ENCODE data around the gene HMCN2.
"Not testable (repeated sequence)": the region's sequence is repeated elsewhere in the genome, so short reads cannot be mapped to it uniquely, and the experiment has no call there.

Gene HMCN2

DNA sequence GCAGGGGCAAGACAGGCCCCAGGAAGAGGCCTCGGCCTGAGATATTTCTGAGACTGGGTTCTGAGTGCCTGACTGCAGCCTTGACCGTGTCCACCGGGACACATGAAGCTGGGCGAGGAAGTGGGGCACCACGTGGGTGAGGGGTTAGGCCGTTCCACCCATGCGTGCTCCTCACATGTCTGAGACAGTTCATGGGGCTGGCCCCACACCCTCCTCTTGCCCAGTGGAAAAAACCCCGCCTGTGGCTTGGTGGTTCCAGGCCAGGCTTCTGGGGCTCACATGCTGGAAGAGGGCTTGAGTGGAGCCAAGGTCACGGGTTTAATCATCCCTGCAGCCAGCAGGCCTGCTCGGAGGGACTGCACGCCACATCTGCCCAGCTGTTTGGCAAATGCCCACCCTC, 11.4 kb downstream of the HMCN2 start:
- no peak overlapping the region for H3K4me3 ChIP-seq (ENCODE audit: low read length)
- DNase-seq (ENCODE audit: low read depth), result no peak
- TF ChIP-seq, protein P1, sequence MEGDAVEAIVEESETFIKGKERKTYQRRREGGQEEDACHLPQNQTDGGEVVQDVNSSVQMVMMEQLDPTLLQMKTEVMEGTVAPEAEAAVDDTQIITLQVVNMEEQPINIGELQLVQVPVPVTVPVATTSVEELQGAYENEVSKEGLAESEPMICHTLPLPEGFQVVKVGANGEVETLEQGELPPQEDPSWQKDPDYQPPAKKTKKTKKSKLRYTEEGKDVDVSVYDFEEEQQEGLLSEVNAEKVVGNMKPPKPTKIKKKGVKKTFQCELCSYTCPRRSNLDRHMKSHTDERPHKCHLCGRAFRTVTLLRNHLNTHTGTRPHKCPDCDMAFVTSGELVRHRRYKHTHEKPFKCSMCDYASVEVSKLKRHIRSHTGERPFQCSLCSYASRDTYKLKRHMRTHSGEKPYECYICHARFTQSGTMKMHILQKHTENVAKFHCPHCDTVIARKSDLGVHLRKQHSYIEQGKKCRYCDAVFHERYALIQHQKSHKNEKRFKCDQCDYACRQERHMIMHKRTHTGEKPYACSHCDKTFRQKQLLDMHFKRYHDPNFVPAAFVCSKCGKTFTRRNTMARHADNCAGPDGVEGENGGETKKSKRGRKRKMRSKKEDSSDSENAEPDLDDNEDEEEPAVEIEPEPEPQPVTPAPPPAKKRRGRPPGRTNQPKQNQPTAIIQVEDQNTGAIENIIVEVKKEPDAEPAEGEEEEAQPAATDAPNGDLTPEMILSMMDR (conservative IDR thresholded peaks at IDR 0.05; ENCODE audit: low read depth, low read length), result no peak

GRCh38 chr9:130277525-130277924, 12.0 kb downstream of the HMCN2 start:
- H3K4me3 ChIP-seq (ENCODE audit: low read length); DNase-seq (ENCODE audit: low read depth): not testable (repeated sequence)

DNA sequence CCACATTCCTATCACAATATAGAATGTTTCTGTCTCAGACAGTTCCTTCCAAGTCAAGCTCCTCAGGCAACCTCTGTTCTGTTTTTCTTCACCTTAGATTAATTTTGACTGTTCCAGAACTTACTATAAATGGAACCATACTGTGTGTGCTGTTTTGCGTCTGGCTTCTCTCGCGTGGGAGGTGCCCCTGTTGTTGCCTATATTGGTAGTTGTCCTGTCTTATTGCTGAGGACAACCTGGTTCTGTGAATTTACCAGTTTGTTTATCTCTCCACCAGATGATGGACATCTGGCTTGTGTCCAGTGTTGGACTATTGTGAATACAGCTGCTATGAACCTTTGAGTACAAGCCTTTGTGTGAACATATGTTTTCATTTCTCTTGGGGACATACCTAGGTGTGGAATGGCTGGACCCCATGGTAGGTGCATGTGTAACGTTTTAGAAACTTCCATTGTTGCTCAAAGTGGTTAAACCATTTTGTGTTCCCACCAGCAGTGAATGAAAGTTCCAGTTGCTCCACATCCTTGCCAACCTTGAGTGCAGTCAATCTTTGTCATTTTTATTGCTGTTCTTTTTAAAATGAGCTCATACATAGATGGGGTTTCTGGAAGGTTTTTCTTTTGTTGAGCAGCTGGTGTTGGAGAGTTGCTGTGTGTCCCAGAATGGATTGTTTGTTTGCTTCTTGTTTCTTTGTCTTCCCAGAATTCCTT, 18.1 kb downstream of the HMCN2 start:
- no peak for DNase-seq (ENCODE audit: low read depth)

DNA sequence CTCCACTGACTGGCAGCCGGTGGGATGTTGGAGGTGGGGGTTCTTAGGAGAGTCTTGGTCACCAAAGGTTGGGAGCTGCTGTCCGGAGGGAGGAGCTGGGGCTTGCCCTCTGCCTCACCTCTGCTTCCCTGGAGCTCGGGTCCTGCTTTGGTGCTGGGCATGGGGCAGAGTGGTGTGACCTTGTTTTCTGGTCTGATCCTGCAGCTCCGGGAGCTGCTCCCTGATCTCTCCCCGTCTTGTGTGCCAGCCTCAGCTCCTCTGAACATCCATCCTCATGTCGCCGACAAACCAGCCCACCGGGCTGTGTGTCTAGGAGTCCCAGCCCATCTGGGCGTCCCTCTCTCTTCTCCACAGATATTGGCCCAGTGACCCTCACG, 18.7 kb downstream of the HMCN2 start:
- H3K4me3 ChIP-seq (ENCODE audit: low read length), result no peak overlapping the region
- no peak for DNase-seq (ENCODE audit: low read depth)
- TF ChIP-seq, protein P1 (conservative IDR thresholded peaks at IDR 0.05; ENCODE audit: low read depth, low read length), result no peak

More for the DNA sequence above, 18.1 kb downstream of the HMCN2 start:
- TF ChIP-seq, protein P1 (conservative IDR thresholded peaks at IDR 0.05; ENCODE audit: low read depth, low read length), result no peak
- H3K4me3 ChIP-seq (ENCODE audit: low read length), result no peak overlapping the region

- H3K4me3 ChIP-seq (ENCODE audit: low read length), result no peak overlapping the region
- TF ChIP-seq, protein P1 (conservative IDR thresholded peaks at IDR 0.05; ENCODE audit: low read depth, low read length), result no peak
- no peak for DNase-seq (ENCODE audit: low read depth)
Measured at GRCh38 chr9:130284690-130285089, 19.1 kb downstream of the HMCN2 start.

- TF ChIP-seq, protein P1 (conservative IDR thresholded peaks at IDR 0.05; ENCODE audit: low read depth, low read length), result no peak
- no peak overlapping the region for H3K4me3 ChIP-seq (ENCODE audit: low read length)
- DNase-seq (ENCODE audit: low read depth), result no peak
Measured at GRCh38 chr9:130285271-130285670, 19.7 kb downstream of the HMCN2 start.

GRCh38 chr9:130286072-130286770, 20.7 kb downstream of the HMCN2 start:
- TF ChIP-seq, protein P1 (conservative IDR thresholded peaks at IDR 0.05; ENCODE audit: low read depth, low read length), result no peak
- no peak for DNase-seq (ENCODE audit: low read depth)
- H3K4me3 ChIP-seq (ENCODE audit: low read length), result no peak overlapping the region

Data from retinal pigment epithelial cell (primary cell).